GM19463 (cell line): ENCODE measurements around the gene MICU2.

Experiments used
- ATAC-seq: cut with Tn5 transposase; IDR thresholded peaks from one replicate; pipeline ENCODE4 v1.9.1; 2021; ENCODE audit warnings: mild to moderate bottlenecking, moderate library complexity; ENCODE audit not compliant: unreplicated experiment

Gene MICU2

GRCh38 chr13:21546372-21546771 is 57.6 kb downstream of the MICU2 start:
- no peak for ATAC-seq

GRCh38 chr13:21544515-21544914 is 59.5 kb downstream of the MICU2 start:
- no peak for ATAC-seq

GRCh38 chr13:21542563-21542962 is 61.4 kb downstream of the MICU2 start:
- ATAC-seq, result no peak

- ATAC-seq, result no peak
Measured at GRCh38 chr13:21541980-21542379, 62.0 kb downstream of the MICU2 start.

DNA sequence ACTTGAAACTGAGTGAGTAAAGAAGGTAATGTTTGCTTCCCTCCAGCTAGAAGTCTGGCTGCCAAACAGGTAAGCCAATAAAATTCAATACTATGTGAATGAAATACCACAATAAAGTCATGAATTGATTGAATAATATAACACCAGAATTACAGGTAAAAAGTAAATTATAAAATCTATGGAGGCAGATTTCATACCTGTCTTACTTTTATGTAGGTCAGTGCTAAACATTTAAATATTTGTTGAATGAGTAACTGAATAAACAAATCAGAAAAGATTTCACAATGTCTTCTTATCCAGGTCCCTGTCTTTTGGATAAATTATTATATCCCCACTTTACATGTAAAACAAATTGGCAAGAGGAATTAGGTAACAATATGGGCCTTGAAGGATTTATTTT is 62.7 kb downstream of the MICU2 start:
- ATAC-seq, result no peak

DNA sequence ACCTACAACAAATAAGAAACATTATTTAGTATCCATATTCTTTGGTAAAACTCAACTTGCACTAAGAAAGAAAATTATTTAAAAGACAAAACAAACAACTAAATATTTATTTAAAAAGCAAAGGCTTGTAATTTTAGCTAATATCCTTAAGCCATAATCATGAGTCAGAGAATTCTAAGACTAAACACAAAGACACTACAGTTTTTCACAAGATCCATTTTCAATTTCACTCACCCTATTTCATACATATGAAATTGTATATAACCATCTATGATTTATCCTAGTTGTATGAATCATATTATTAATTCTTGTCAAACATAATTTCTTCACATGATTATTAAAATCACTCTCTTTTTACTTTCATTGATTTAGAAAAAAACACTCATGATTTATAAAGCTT is 64.3 kb downstream of the MICU2 start:
- no peak for ATAC-seq

DNA sequence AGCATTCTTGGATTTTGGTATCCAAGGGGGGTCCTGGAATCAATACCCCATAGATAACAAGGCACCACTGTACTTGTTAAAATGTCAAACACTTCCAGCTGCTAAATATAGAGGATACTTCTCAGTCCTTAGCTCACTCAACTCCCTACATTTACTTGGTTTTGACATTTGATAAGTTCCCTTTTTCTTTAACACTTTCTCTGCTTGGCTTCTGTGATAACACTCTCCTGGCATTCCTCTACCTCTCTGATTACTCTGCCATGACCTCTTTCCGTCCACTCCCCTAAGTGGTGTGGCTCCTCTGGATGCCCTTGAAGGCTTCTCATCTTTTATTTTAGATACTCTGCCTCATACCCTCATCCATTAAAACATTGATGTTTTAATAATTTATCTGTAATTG is 65.2 kb downstream of the MICU2 start:
- ATAC-seq, result no peak

- no peak for ATAC-seq
Measured at GRCh38 chr13:21538280-21538679, 65.7 kb downstream of the MICU2 start.

DNA sequence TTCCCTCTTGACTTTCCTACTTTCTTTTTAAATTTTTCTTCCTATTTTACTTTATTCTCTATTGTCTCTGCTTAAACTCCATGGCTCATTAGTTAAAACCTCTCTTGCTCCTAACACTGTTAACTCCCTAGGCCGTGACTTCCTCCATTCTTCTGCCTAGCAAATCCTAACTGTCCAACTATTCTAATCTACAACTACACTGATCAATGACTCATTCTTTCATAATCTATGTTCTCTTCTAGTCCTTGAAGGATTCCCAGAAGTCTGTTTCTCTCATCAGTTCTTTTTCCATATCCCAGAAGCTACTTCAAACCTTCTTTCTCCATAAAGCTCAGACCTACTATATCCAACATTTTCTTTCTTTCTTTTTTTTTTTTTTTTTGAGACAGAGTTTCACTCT is 66.9 kb downstream of the MICU2 start:
- no peak for ATAC-seq

- ATAC-seq, result no peak
Measured at GRCh38 chr13:21534760-21535159, 69.2 kb downstream of the MICU2 start.

DNA sequence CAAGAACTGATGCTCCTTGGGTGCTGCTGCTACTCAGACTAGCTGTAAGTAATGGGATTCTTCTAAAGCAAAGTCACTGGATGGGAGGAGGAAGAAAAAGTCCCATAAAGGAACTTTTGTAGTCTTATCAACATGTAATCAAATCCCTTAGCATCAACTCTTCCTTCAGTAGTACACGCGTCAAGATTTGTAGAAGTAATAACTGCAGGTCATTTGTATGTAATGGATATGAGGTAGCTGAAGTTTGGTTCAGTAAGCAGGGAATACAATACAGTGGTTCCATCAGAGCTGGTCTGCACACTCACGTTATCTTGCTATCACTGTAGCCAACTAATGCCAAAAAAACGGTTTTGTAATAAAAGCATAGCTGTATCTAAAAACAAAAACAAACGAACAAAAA is 72.5 kb downstream of the MICU2 start:
- no peak for ATAC-seq

DNA sequence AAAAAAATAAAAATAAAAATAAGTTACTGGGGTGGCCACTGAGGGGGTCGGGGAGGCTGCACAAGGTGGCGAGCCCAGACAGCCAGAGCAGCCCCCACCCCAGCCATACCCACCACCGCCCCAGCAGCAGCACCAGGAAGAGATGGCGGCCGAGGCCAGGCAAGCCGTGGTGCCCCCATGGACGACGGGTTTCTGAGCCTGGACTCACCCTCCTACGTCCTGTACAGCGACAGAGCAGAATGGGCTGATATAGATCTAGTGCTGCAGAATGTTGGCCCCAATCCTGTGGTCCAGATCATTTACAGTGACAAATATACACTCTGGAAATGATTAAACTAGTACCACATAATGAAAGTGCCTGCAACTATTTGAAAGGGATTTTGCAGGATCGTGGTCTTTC is 73.3 kb downstream of the MICU2 start:
- ATAC-seq, result no peak

GRCh38 chr13:21529146-21529893 is 74.7 kb downstream of the MICU2 start:
- no peak for ATAC-seq

- no peak for ATAC-seq
Measured at GRCh38 chr13:21528616-21529015, 75.4 kb downstream of the MICU2 start.

DNA sequence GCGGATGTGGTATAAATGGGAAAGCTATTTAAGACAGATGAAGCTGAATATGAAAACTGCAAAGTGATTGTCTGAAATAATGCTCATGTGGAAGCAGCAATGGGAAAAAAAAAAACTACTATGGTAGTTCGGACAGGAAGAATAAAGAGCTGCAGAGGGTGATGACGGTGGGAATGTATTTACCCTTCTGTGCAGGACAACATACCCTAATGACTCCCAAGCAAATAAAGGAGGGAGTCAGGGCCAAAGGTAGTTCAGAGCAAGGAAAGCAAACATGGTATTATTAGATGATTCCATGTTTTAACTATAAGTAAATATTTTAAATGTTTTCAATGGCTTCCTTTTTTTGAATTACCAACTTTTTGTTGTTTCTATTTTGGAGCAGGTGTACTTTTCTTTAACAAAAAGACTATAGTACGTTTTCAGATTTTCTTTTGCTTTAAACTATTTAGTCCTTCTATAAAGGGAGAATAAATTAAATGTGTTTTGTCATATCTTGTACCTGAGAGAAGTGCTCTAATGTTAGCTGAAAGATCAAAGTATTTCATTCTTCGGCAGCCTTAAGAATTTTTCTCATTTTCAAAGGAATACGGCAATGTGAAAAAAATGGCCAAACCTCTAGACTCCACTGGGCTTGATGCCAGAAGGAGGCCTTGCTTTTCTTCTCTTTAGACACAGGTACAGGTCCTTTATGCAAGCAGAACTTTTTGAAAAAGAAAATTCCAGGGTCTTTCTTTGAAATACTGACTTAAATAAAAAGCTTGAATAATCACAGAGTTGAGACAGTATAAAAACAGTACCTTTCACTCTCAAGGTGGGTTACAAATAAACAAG is 77.0 kb downstream of the MICU2 start:
- no peak for ATAC-seq

GRCh38 chr13:21522847-21523246 is 81.1 kb downstream of the MICU2 start:
- ATAC-seq, result no peak

- no peak for ATAC-seq
Measured at GRCh38 chr13:21522130-21522529, 81.8 kb downstream of the MICU2 start.

DNA sequence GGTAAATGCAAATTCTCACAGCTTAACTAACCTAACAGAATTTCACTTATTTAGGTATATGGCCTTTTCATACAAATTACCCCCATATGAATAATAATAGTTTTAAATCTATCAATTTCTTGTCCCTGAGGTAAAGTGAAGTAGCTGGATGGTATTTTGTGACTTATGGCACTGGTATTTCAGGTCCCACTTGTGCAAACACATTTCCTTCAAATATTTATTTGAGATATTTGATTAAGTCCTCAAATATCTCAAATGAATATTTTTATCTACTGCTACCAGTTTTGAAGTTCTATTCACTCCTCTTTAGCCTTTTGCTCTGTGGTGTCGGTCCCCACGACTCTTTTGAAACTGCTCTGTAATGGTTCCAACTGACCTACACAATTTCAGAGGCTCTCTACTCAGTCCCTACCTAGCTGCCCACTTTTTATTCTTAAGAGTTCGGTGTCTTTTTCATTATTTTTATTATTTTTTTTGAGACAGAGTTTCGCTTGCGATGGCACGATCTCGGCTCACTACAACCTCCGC is 85.3 kb downstream of the MICU2 start:
- no peak for ATAC-seq

DNA sequence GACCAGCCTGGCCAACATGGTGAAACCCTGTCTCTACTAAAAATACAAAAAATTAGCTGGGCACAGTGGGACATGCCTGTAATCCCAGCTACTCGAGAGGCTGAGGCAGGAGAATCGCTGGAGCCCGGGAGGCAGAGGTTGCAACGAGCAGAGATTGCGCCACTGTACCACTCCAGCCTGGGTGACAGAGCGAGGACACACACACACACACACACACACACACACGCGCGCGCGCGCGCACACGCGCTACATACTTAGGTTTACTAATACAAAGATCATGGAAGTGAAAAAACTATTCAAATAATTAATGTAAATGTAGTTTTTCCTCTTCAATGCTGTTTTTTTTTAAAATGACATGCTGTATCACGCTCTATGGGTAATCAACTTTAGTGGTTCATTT is 86.4 kb downstream of the MICU2 start:
- ATAC-seq, result no peak

DNA sequence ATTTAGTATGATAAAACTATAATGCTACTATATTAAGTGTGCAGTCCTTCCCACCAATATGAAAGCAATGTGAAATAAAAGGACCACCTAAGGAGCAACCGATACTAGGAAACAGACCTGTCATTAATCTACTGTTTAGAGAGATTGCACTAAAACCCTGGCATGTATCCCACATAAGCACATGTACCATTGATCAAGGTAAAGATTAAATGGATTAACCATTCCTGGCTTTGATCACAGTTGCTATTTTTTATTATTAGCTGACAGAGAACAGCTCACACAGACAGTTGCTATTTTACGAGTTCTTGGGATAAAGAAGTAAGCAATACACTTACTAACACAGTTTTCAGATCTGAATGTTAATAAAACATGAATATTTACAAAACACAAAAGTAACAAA is 87.2 kb downstream of the MICU2 start:
- ATAC-seq, result no peak

- ATAC-seq, result no peak
Measured at GRCh38 chr13:21511849-21512248, 92.1 kb downstream of the MICU2 start.

DNA sequence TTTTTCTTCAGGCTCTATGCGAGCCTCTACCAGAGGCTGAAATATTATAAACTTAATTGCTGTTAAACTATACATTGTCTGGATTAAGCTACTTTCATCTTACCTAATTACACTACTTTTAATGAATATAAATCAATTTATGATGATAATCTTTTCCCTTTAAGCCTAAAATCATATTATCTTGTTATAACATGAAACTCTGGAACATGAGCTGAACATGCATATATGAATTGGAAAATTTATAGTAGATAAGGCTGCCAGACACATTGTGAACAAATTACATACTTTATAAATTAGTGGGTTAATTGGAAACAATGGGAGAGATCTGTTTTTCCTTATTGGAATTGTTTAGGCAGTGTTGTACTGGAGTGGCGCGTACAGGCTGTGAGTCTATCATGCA is 99.6 kb downstream of the MICU2 start:
- no peak for ATAC-seq
